ENCODE measurements around the gene PRICKLE2. TPM values are rescaled to one million over a fixed set of nuclear protein-coding genes. Genes with fewer than 3 reads are reported as not detected.

PRICKLE2 gene
- total and polyA plus RNA-seq, 5 experiments from 2014 or later: not detected

DNA sequence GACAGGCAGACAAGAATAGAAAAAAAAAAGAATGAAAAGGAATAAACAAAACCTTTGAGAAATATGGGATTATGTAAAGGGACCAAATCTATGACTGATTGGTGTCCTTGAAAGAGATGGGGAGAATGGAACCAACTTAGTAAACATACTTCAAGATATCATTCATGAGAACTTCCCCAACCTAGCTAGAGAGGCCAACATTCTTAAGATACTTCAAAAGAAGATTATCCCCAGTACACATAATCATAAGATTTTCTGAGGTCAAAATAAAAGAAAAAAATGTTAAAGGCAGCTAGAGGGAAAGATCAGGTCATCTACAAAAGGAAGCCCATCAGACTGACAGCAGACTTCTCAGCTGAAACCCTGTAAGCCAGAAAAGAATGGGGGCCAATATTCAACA, 110.6 kb downstream of the PRICKLE2 start:
- no peak overlapping the region for H3K27ac Mint-ChIP-seq
- H3K4me1 Mint-ChIP-seq: no peaks in the 10 kb centered on the region
- peaks cover 0 to 8% (median 0%) of the 10 kb centered on the region in 3 donors for H3K36me3 Mint-ChIP-seq
- peaks cover 9 to 35% (median 21%) of the 10 kb centered on the region in 9 donors for H3K9me3 Mint-ChIP-seq
- DNase-seq: no peak
- POLR2A ChIA-PET: no interaction called here
- no peak overlapping the region for H3K4me3 Mint-ChIP-seq
- H3K27me3 Mint-ChIP-seq: peaks cover 6 to 48% (median 13%) of the 10 kb centered on the region in 5 donors
- no peak for ATAC-seq

DNA sequence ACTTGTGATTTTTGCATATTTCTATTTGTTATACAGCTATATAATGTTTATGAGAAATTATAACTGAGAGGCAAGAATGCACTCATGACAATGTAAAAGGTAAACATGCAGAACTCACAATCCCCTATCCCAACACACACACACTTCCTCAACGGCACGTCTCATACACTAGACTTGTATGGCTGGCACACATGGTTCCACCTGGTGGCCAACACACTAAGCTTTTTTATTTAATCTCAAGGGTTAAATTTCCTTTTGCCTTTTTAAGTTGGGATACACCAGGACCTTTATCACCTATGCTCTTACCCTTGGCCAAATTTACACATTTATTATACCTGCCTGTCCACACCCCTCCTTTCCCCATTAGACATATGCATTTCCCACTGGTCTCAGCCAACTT, 113.4 kb downstream of the PRICKLE2 start:
- ATAC-seq: no peak
- no peaks in the 10 kb centered on the region for H3K4me1 Mint-ChIP-seq
- peaks cover 6 to 48% (median 10%) of the 10 kb centered on the region in 5 donors for H3K27me3 Mint-ChIP-seq
- H3K27ac Mint-ChIP-seq: no peak overlapping the region
- peaks cover 4 to 27% (median 20%) of the 10 kb centered on the region in 9 donors for H3K9me3 Mint-ChIP-seq
- no peak for DNase-seq
- peaks cover 0 to 8% (median 0%) of the 10 kb centered on the region in 3 donors for H3K36me3 Mint-ChIP-seq
- no peak overlapping the region for H3K4me3 Mint-ChIP-seq
- POLR2A ChIA-PET: no interaction called here

DNA sequence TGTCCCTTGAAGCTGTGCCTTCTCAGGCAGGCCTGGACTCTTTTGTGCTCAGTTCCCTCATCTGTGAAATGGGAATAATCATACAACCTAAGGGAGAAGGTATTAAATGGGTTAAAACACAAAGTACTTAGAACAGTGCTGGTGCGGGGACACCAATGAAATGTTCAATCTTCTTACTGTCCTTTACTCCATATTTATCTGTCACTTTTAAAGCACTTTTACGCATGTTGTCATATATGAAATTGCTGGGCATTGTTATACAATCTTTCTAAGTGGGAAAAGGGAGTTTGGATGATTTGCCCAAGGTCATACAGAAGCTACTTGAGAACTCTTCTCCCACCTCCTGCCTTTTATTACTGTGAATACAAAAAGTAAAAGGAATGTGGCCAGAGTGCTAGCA, 114.2 kb downstream of the PRICKLE2 start:
- no peak for DNase-seq
- Mint-ChIP-seq H3K36me3 (peaks cover 0 to 8% (median 0%) of the 10 kb centered on the region in 3 donors), H3K27me3 (peaks cover 6 to 46% (median 10%) of the 10 kb centered on the region in 5 donors), H3K4me1 (no peaks in the 10 kb centered on the region), H3K9me3 (peaks cover 4 to 27% (median 20%) of the 10 kb centered on the region in 9 donors), H3K4me3 (no peak overlapping the region), H3K27ac (no peak overlapping the region)
- POLR2A ChIA-PET: no interaction called here
- no peak for ATAC-seq

GRCh38 chr3:64110071-64110470, 115.2 kb downstream of the PRICKLE2 start:
- no peak for DNase-seq
- ATAC-seq: no peak

GRCh38 chr3:64109438-64109837, 115.8 kb downstream of the PRICKLE2 start:
- Mint-ChIP-seq H3K27me3 (peaks cover 7 to 45% (median 14%) of the 10 kb centered on the region in 5 donors), H3K36me3 (peaks cover 0 to 8% (median 0%) of the 10 kb centered on the region in 3 donors), H3K9me3 (peaks cover 0 to 12% (median 10%) of the 10 kb centered on the region in 9 donors), H3K4me1 (no peaks in the 10 kb centered on the region), H3K27ac (no peak overlapping the region), H3K4me3 (no peak overlapping the region)
- POLR2A ChIA-PET: no interaction called here
- ATAC-seq (no peak), DNase-seq (no peak)

More at GRCh38 chr3:64110071-64110470, 115.2 kb downstream of the PRICKLE2 start:
- H3K9me3 Mint-ChIP-seq: peaks cover 3 to 19% (median 13%) of the 10 kb centered on the region in 9 donors
- POLR2A ChIA-PET: no interaction called here
- no peak overlapping the region for H3K4me3 Mint-ChIP-seq
- peaks cover 6 to 40% (median 12%) of the 10 kb centered on the region in 5 donors for H3K27me3 Mint-ChIP-seq
- H3K36me3 Mint-ChIP-seq: peaks cover 0 to 8% (median 0%) of the 10 kb centered on the region in 3 donors
- H3K4me1 Mint-ChIP-seq: no peaks in the 10 kb centered on the region
- H3K27ac Mint-ChIP-seq: no peak overlapping the region

DNA sequence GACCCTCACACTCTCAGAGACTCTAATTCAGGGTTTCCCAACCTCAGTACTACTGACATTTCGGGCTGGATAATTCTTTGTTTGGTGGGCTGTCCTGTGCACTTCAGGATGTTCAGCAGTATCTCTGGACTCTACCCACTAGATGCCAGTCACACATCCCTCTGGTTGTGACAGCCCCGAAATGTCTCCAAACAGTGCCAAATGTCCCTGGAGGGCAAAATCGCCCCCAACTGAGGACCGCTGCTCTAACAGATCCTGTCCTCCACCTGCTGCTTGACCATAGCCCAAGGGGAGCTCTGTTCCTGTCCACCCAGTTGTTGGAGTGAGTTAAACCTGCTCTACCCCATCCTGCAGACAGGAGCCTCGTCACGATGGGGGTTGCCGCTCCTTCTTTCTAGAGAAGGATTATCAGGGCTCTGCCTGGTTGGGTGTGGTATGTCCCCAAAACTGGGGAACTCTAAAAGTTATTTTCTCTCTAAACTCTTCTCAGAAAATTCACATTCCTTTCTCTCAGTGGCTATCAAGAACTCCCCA, 116.4 kb downstream of the PRICKLE2 start:
- Mint-ChIP-seq H3K27me3 (peaks cover 7 to 40% (median 14%) of the 10 kb centered on the region in 5 donors), H3K4me1 (no peaks in the 10 kb centered on the region), H3K4me3 (no peak overlapping the region), H3K27ac (no peak overlapping the region), H3K36me3 (peaks cover 0 to 8% (median 0%) of the 10 kb centered on the region in 3 donors), H3K9me3 (peaks cover 0 to 11% (median 5%) of the 10 kb centered on the region in 9 donors)
- DNase-seq: no peak
- no peak for ATAC-seq
- POLR2A ChIA-PET: interaction anchor here (0.6 kb wide), 1 partner anchor 166 kb away, joined by 6 read pairs; no protein-coding TSS in a partner anchor

- H3K36me3 Mint-ChIP-seq: peaks cover 0 to 8% (median 0%) of the 10 kb centered on the region in 3 donors
- no peak for DNase-seq
- ATAC-seq: no peak
- H3K4me1 Mint-ChIP-seq: no peaks in the 10 kb centered on the region
- peaks cover 7 to 36% (median 14%) of the 10 kb centered on the region in 5 donors for H3K27me3 Mint-ChIP-seq
- no peak overlapping the region for H3K4me3 Mint-ChIP-seq
- peaks cover 0 to 7% (median 0%) of the 10 kb centered on the region in 9 donors for H3K9me3 Mint-ChIP-seq
- H3K27ac Mint-ChIP-seq: no peak overlapping the region
- POLR2A ChIA-PET: interaction anchor here (0.6 kb wide), 1 partner anchor 166 kb away, joined by 6 read pairs; no protein-coding TSS in a partner anchor
Observed at GRCh38 chr3:64108231-64108630, 117.0 kb downstream of the PRICKLE2 start.

DNA sequence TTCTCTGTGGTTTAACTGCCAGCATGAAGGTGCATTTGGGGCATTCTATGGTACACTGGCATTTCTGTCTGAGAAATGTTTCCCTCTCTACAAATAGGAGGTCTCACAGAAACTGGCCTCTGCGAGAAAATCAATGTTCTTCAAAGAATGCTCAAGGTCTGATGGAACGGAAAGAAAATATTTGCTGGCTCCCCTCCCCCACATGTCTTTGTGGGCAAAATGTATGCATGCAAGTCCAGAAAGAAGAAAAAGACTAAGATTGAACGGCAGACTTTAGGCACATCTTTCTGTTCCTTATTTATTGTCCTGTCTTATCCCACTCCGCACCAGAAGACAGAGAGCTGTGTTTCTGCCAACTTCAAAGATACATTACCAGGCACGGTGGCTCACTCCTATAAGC, 118.1 kb downstream of the PRICKLE2 start:
- Mint-ChIP-seq H3K36me3 (peaks cover 0 to 2% (median 0%) of the 10 kb centered on the region in 3 donors), H3K4me1 (no peaks in the 10 kb centered on the region), H3K27me3 (peaks cover 5 to 31% (median 11%) of the 10 kb centered on the region in 5 donors), H3K9me3 (peaks cover 0 to 2% (median 0%) of the 10 kb centered on the region in 9 donors), H3K27ac (no peak overlapping the region), H3K4me3 (no peak overlapping the region)
- POLR2A ChIA-PET: no interaction called here
- ATAC-seq: no peak
- DNase-seq: no peak

DNA sequence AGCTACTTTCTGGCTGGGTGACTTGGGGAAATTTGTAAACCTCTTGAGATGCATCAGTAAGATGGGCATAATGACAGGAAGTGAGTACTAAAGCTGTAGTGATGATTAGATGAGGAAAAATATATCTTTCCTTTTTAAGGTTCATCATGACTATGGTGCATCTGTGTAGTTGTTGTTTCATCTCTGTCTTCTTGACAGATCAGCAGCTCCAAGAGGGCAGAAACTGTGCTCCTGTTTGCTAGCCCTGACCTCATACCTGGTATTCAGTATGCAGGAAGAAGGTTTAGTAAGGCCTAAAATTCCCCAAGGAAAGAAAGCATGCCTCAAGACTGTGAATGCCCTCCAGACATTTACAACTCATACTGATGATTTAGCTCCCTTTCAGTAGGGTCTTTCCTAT, 119.5 kb downstream of the PRICKLE2 start:
- POLR2A ChIA-PET: no interaction called here
- ATAC-seq (no peak), DNase-seq (no peak)
- Mint-ChIP-seq H3K27me3 (peaks cover 8 to 32% (median 11%) of the 10 kb centered on the region in 5 donors), H3K4me1 (no peaks in the 10 kb centered on the region), H3K36me3 (no peaks in the 10 kb centered on the region), H3K9me3 (peaks cover 0 to 2% (median 0%) of the 10 kb centered on the region in 9 donors), H3K4me3 (no peak overlapping the region), H3K27ac (no peak overlapping the region)

GRCh38 chr3:64104691-64105111, 120.6 kb downstream of the PRICKLE2 start:
- Mint-ChIP-seq H3K4me1 (no peaks in the 10 kb centered on the region), H3K36me3 (no peaks in the 10 kb centered on the region), H3K4me3 (no peak overlapping the region), H3K9me3 (no peaks in the 10 kb centered on the region), H3K27ac (no peak overlapping the region), H3K27me3 (peaks cover 3 to 22% (median 5%) of the 10 kb centered on the region in 5 donors)
- POLR2A ChIA-PET: no interaction called here
- ATAC-seq (no peak), DNase-seq (no peak)

DNA sequence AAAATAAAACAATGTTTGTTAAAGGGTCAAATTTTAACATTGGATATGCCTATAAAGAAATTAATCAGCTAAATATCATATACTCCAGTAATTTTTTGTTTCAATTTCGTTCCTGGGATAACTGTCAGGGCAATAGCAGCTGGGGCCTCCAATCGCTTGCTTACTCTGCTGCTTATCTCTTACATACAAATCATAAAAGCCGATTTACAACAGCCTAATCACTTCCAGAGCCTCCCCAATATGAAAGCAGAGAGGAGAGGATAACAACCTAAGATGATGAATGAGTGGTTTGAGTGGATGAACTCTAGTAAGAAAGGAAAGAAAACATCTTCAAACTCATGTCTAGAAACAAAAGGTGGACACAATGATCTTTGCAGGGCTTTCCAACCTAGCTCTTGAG, 121.3 kb downstream of the PRICKLE2 start:
- no peak overlapping the region for H3K4me3 Mint-ChIP-seq
- H3K9me3 Mint-ChIP-seq: no peaks in the 10 kb centered on the region
- no peaks in the 10 kb centered on the region for H3K36me3 Mint-ChIP-seq
- H3K27ac Mint-ChIP-seq: no peak overlapping the region
- POLR2A ChIA-PET: no interaction called here
- H3K27me3 Mint-ChIP-seq: peaks cover 3 to 24% (median 5%) of the 10 kb centered on the region in 5 donors
- no peak for DNase-seq
- ATAC-seq: no peak
- no peaks in the 10 kb centered on the region for H3K4me1 Mint-ChIP-seq

DNA sequence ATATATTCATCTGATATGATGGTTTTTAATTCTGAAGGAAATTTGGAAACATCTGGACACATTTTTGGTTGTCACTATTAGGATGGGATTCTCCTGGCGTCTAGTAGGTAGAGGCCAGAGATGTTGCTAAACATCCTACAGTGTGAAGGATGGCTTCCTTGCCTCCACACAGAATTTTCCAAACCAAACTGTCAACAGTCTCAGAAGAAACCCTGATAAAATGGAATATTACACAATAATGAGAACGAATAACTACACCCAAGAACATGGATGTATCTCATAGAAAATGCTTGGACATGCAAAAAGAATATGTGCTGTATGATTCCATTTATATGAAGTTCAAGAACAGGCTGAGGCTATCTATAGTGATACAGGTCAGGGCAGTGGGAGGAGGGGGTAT, 122.1 kb downstream of the PRICKLE2 start:
- Mint-ChIP-seq H3K27me3 (peaks cover 5 to 26% (median 8%) of the 10 kb centered on the region in 5 donors), H3K36me3 (no peaks in the 10 kb centered on the region), H3K9me3 (no peaks in the 10 kb centered on the region), H3K4me1 (no peaks in the 10 kb centered on the region), H3K27ac (no peak overlapping the region), H3K4me3 (no peak overlapping the region)
- ATAC-seq (no peak), DNase-seq (no peak)
- POLR2A ChIA-PET: no interaction called here

DNA sequence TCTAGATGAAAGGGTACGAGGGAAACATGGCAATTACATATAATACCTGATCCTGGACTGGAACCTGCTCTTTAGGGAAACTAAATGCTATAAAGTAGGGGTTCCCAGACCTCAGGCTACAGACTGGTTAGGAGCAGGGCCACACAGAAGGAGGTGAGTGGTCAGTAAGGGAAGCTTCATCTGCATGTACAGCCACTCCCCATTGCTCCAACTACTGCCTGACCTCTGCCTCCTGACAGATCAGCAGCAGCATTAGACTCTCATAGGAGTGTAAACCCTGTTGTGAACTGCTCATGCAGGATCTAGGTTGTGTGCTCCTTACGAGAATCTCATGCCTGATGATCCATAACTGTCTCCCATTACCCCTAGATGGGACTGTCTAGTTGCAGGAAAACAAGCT, 123.1 kb downstream of the PRICKLE2 start:
- no peak for ATAC-seq
- POLR2A ChIA-PET: no interaction called here
- Mint-ChIP-seq H3K4me1 (no peaks in the 10 kb centered on the region), H3K9me3 (no peaks in the 10 kb centered on the region), H3K27me3 (peaks cover 7 to 29% (median 9%) of the 10 kb centered on the region in 5 donors), H3K4me3 (no peak overlapping the region), H3K36me3 (no peaks in the 10 kb centered on the region), H3K27ac (no peak overlapping the region)
- no peak for DNase-seq

- DNase-seq (no peak), ATAC-seq (no peak)
- Mint-ChIP-seq H3K9me3 (no peaks in the 10 kb centered on the region), H3K27ac (no peak overlapping the region), H3K36me3 (no peaks in the 10 kb centered on the region), H3K27me3 (peaks cover 0 to 23% (median 8%) of the 10 kb centered on the region in 5 donors), H3K4me3 (no peak overlapping the region), H3K4me1 (no peaks in the 10 kb centered on the region)
- POLR2A ChIA-PET: no interaction called here
Observed at GRCh38 chr3:64099316-64099715, 126.0 kb downstream of the PRICKLE2 start.
